ENCODE measurements around the gene C1orf122.

The C1orf122 gene

GRCh38 chr1:37846647-37847339 lies 39.2 kb downstream of the C1orf122 start:
- DNase-seq = no peak

DNA sequence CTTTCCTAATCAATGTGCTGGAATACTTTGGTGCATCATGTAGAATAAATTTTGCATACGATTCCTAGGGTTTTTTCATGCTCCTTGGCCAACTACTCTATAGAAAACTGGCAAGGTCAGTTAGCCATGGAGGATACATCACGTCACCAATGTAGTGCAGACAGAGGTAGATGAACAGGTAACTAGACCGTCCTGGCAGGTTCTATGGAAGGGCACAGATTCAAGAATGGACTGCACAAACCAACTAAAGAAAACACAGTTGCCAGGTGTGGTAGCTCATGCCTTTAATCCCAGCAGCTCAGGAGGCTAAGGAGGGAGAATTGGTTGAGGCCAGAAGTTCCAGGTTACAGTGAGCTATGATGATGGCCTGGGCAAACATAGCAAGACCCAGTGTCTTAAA lies 41.9 kb downstream of the C1orf122 start:
- DNase-seq = no peak

- DNase-seq = no peak
These were observed 42.9 kb downstream of the C1orf122 start for GRCh38 chr1:37850352-37850955.

GRCh38 chr1:37851262-37851661 lies 43.7 kb downstream of the C1orf122 start:
- no peak for DNase-seq

DNA sequence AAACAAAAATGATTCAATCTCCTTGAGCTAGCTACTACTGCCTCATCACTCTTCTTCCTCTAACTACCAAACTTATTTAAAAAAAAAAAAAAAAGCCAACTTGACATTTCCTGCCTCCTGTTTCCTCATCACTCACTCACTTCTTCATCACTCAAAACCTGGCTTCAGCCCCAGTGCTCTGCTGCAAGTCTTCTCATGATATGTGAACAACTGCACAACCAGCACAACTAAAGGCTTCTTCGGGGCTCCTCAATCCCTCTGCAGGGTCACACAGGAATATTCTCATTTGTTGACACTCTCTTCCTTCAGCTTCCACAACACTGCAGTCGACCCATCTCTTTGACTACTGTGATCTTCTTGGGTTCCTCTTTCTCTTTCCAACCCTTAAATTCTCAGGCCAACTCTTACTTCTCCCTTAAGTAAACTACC lies 44.2 kb downstream of the C1orf122 start:
- DNase-seq = no peak

DNA sequence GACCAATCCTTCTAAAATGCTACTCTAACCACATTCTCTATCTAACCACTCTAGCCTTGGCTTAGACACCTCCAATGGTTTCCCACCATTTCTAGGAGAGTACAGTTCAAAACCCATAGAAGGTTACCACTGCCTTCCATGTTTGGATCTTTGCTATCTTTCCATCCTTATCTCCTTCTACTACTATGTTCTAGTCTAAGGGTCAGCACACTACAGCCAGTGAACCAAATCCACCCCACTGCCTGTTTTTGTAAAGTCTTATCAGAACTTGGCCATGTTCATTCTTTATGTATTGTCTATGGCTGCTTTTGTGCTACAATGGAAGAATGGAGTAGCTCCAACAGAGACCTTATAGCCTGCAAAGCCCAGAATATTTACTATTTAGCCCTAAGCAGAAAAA lies 45.6 kb downstream of the C1orf122 start:
- DNase-seq = no peak

- DNase-seq = no peak
These were observed 46.8 kb downstream of the C1orf122 start for GRCh38 chr1:37854406-37854805.

Data from NCI-H1436 (cell line).